ENCODE data around the gene NDUFA11. TPM values are rescaled to one million over a fixed set of nuclear protein-coding genes. Genes with fewer than 3 reads are reported as not detected.

The NDUFA11 gene
- total and polyA plus RNA-seq, 2 of the 13 experiments (the other 11 are each of a cell fraction or from before 2014, with no cell fraction given): 286 to 378 TPM

- Histone ChIP-seq H3K9me3 (ENCODE audit: low read length) (no peaks in the 10 kb centered on the region), H4K20me1 (ENCODE audit: insufficient read depth, low read length) (no peaks in the 10 kb centered on the region), H3K27ac (ENCODE audit: extremely low read length, insufficient read depth, low read length) (peak within 1 kb of the TSS; percentile 32), H3K9ac (ENCODE audit: insufficient read depth, low read depth, low read length) (peak within 1 kb of the TSS; percentile 22; the same call in 1 of the 2 replicates), H2AFZ (ENCODE audit: low read length) (no peak within 1 kb of the TSS), H3K4me1 (ENCODE audit: insufficient read depth, low read length) (peaks cover 68% of the 10 kb centered on the region), H3K79me2 (ENCODE audit: insufficient read depth, low read length) (no peaks in the 10 kb centered on the region), H3K27me3 (ENCODE audit: control insufficient read depth in 1 of 2, insufficient read depth in 2 of 2, low read length in 2 of 2) (no peaks in the 10 kb centered on the region), H3K36me3 (replicated peaks in 1 of 2; ENCODE audit: control insufficient read depth in 1 of 2, insufficient read depth in 2 of 2, low read length in 2 of 2) (peaks cover 14 to 24% of the 10 kb centered on the region in 2 experiments; a peak in 4 of 5 replicates), H3K4me3 (replicated peaks in 1 of 3; ENCODE audit: insufficient read depth in 1 of 3, low read depth in 2 of 3, low read length in 3 of 3) (no peak within 1 kb of the TSS), H3K4me2 (ENCODE audit: low read depth, low read length) (peak within 1 kb of the TSS; percentile 53)
- ATAC-seq (peak; percentile 7), FAIRE-seq (peak; percentile 42), DNase-seq (ENCODE audit: low spot score) (peak; percentile 39)
- POLR2A ChIA-PET: interaction anchor here (0.7 to 2.7 kb wide), 3 partner anchors 10 to 110 kb away, joined by 3 to 13 read pairs (median 3); partner anchors contain the start of genes NDUFA11 and VMAC
- CTCF ChIA-PET (ENCODE audit: low intra/inter-chr PET ratio, low total read pairs): no interaction called here
- 33% methylated on average over 5 of the region's 10 CpGs for WGBS (ENCODE audit: low lambda C conversion rate)
- BruUV-seq (replicated peaks): no TSS peak
- in situ Hi-C loops (cut with HindIII; ENCODE audit: extremely low pct_ligation_motif_present, low pct_unique_long_range_greater_than_20kb): loop anchor here (5.0 kb wide), 1 partner anchor 38 kb away; no protein-coding TSS in a partner anchor
- intact Hi-C loops (cut with micrococcal nuclease; ENCODE audit: unreplicated experiment): no loop called here
- 0 out of 2 replicates have a peak, but pooled peaks have one; percentile 16 for TF ChIP-seq ZNF343 (CRISPR knock-in tag; IDR thresholded peaks at IDR 0.05)
- TF ChIP-seq GLI4 (CRISPR knock-in tag; IDR thresholded peaks at IDR 0.05; ENCODE audit: borderline replicate concordance): no peak
- no peak for TF ChIP-seq HNF4G (IDR thresholded peaks at IDR 0.05; ENCODE audit: borderline replicate concordance, low read depth, low read length)
- no peak for TF ChIP-seq HNF4G (CRISPR knock-in tag; IDR thresholded peaks at IDR 0.05; ENCODE audit: borderline replicate concordance, low read depth)
- peak; percentile 48 for TF ChIP-seq ZNF687 (CRISPR knock-in tag; IDR thresholded peaks at IDR 0.05)
- TF ChIP-seq MAFK (conservative IDR thresholded peaks at IDR 0.05 in 1 of 2, IDR thresholded peaks at IDR 0.05 in 1 of 2; ENCODE audit: low read length in 2 of 2): peak; percentile 48 to 65
- TF ChIP-seq ZNF766 (CRISPR knock-in tag; IDR thresholded peaks at IDR 0.05; ENCODE audit: borderline replicate concordance): no peak
- no peak for TF ChIP-seq MYPOP (CRISPR knock-in tag; IDR thresholded peaks at IDR 0.05)
- TF ChIP-seq ZNF841 (CRISPR knock-in tag; IDR thresholded peaks at IDR 0.05; ENCODE audit: borderline replicate concordance): no peak
- no peak for TF ChIP-seq ZBED4 (CRISPR knock-in tag; IDR thresholded peaks at IDR 0.05; ENCODE audit: borderline replicate concordance)
- TF ChIP-seq ZNF547 (CRISPR knock-in tag; IDR thresholded peaks at IDR 0.05): no peak
- no peak for TF ChIP-seq TSC22D2 (CRISPR knock-in tag; IDR thresholded peaks at IDR 0.05; ENCODE audit: borderline replicate concordance)
These were observed 10.3 kb upstream of the NDUFA11 start, which contains the start of gene CAPS for GRCh38 chr19:5913739-5914357. Gene CAPS, plus strand, starts transcription at chr19:5914254. Its CDS starts 153 bp downstream, at chr19:5914407.
